ENCODE data around the gene CSF1. TPM values are rescaled to one million over a fixed set of nuclear protein-coding genes. Genes with fewer than 3 reads are reported as not detected.

The CSF1 gene
- total RNA-seq, 1 experiment from 2014 or later = 3.0 TPM

- Histone ChIP-seq H3K9ac (ENCODE audit: low read length) (no peak overlapping the region), H3K27ac (ENCODE audit: low read depth, low read length) (no peak overlapping the region), H2AFZ (ENCODE audit: low read depth, low read length, poor library complexity, severe bottlenecking) (no peak overlapping the region), H3K4me1 (ENCODE audit: control insufficient read depth in 1 of 2, insufficient read depth in 2 of 2, low read length in 2 of 2) (peaks cover 12% of the 10 kb centered on the region in 2 experiments; a peak in 2 of 4 replicates), H3K27me3 (ENCODE audit: insufficient read depth, low read length) (no peaks in the 10 kb centered on the region), H3K9me2 (ENCODE audit: insufficient read depth) (no peaks in the 10 kb centered on the region), H3K4me2 (ENCODE audit: low read length) (no peak overlapping the region), H3K4me3 (replicated peaks in 1 of 2; ENCODE audit: low read depth in 1 of 2, low read length in 2 of 2) (no peak overlapping the region), H4K20me1 (ENCODE audit: insufficient read depth) (no peaks in the 10 kb centered on the region), H3K79me2 (ENCODE audit: insufficient read depth, low read length) (no peaks in the 10 kb centered on the region), H3K36me3 (ENCODE audit: control insufficient read depth in 1 of 2, insufficient read depth in 2 of 2, low read length in 2 of 2) (0 out of 4 replicates have a peak, but pooled peaks cover 0 to under 1% of the 10 kb centered on the region in 2 experiments), H3K9me3 (ENCODE audit: control insufficient read depth in 1 of 2, insufficient read depth in 1 of 2, low read depth in 1 of 2, low read length in 2 of 2) (no peaks in the 10 kb centered on the region)
- intact Hi-C loops (cut with micrococcal nuclease) = no loop called here
- POLR2A ChIA-PET = no interaction called here
- no TSS peak for BruUV-seq (replicated peaks)
- DNase-seq (ENCODE audit: low read depth, low spot score) (no peak), ATAC-seq (no peak)
- RAD21 ChIA-PET (ENCODE audit: low non-redundant PET in 1 of 2, low total read pairs in 2 of 2, uncharacterized antibody in 2 of 2, unreplicated experiment in 2 of 2) = no interaction called here
- CTCF ChIA-PET = no interaction called here
- TF ChIP-seq CEBPB (IDR thresholded peaks at IDR 0.05; ENCODE audit: low read depth) = no peak
- no peak for TF ChIP-seq SRF (IDR thresholded peaks at IDR 0.05; ENCODE audit: low read depth)
- no peak for TF ChIP-seq RAD21 (IDR thresholded peaks at IDR 0.05; ENCODE audit: low read depth)
- no peak for TF ChIP-seq CBX3 (IDR thresholded peaks at IDR 0.05; ENCODE audit: low read depth)
- TF ChIP-seq FOSL1 (IDR thresholded peaks at IDR 0.05; ENCODE audit: low read depth) = no peak
- no peak for TF ChIP-seq MAX (IDR thresholded peaks at IDR 0.05)
- no peak for TF ChIP-seq POLR2A (IDR thresholded peaks at IDR 0.05; ENCODE audit: borderline replicate concordance, extremely low read depth, insufficient read depth, insufficient read length)
- no peak for TF ChIP-seq REST (IDR thresholded peaks at IDR 0.05; ENCODE audit: low read depth)
- TF ChIP-seq EZH2phosphoT487 (IDR thresholded peaks at IDR 0.05; ENCODE audit: borderline replicate concordance) = no peak
Observed at GRCh38 chr1:109931911-109932636, 21.4 kb downstream of the CSF1 start.
